HUES6 (cell line): ENCODE data around the gene SOX12.
"Not testable (repeated sequence)": the region's sequence is repeated elsewhere in the genome, so short reads cannot be mapped to it uniquely, and the experiment has no call there.

ENCODE experiments used
- H3K27ac ChIP-seq: 2 replicates; pipeline ENCODE4 v1.7.0; 2013; ENCODE audit warnings: low read depth, mild to moderate bottlenecking, low read length, inconsistent platforms
- H3K27me3 ChIP-seq: 2 replicates; pipeline ENCODE4 v1.6.1; 2013; ENCODE audit warnings: low read length; ENCODE audit not compliant: control insufficient read depth, insufficient read depth
- H3K36me3 ChIP-seq: 2 replicates; pipeline ENCODE4 v1.6.1; 2013; ENCODE audit warnings: low read length; ENCODE audit not compliant: control insufficient read depth, insufficient read depth
- H3K4me1 ChIP-seq: 2 replicates; pipeline ENCODE4 v1.6.1; 2013; ENCODE audit warnings: low read length; ENCODE audit not compliant: control insufficient read depth, insufficient read depth
- H3K4me3 ChIP-seq: 2 replicates; pipeline ENCODE4 v1.5.1; 2013; ENCODE audit warnings: low read depth, low read length
- H3K9ac ChIP-seq: one replicate; pipeline ENCODE4 v1.6.1; 2013; ENCODE audit warnings: mild to moderate bottlenecking, low read length
- H3K9me3 ChIP-seq: 2 replicates; pipeline ENCODE4 v1.6.1; 2013; ENCODE audit warnings: low read depth, low read length; ENCODE audit not compliant: control insufficient read depth, insufficient read depth

Gene SOX12

GRCh38 chr20:354298-354977, 29.1 kb downstream of the SOX12 start:
- Histone ChIP-seq H3K4me1 (no peaks in the 10 kb centered on the region), H3K9me3 (no peaks in the 10 kb centered on the region), H3K27me3 (no peaks in the 10 kb centered on the region), H3K4me3 (no peak overlapping the region), H3K36me3 (peaks cover 1% of the 10 kb centered on the region; the same call in 1 of the 2 replicates), H3K27ac (no peak overlapping the region), H3K9ac (no peak overlapping the region)

- H3K9ac ChIP-seq, H3K4me1 ChIP-seq, H3K9me3 ChIP-seq, H3K27me3 ChIP-seq, H3K27ac ChIP-seq, H3K4me3 ChIP-seq, H3K36me3 ChIP-seq: not testable (repeated sequence)
These were observed 30.8 kb downstream of the SOX12 start for GRCh38 chr20:356154-356553.

- peaks cover 5% of the 10 kb centered on the region; the same call in 1 of the 2 replicates for H3K4me1 ChIP-seq
- no peaks in the 10 kb centered on the region for H3K9me3 ChIP-seq
- no peaks in the 10 kb centered on the region for H3K27me3 ChIP-seq
- H3K27ac ChIP-seq = no peak overlapping the region
- H3K36me3 ChIP-seq = no peaks in the 10 kb centered on the region; the same call in 1 of the 2 replicates
- no peak overlapping the region for H3K4me3 ChIP-seq
- H3K9ac ChIP-seq = no peak overlapping the region
These were observed 31.4 kb downstream of the SOX12 start for GRCh38 chr20:356745-357144.

GRCh38 chr20:358891-359555, 33.7 kb downstream of the SOX12 start:
- Histone ChIP-seq H3K27me3 (no peaks in the 10 kb centered on the region), H3K9me3 (no peaks in the 10 kb centered on the region), H3K4me3 (no peak overlapping the region), H3K36me3 (no peaks in the 10 kb centered on the region), H3K4me1 (peaks cover 8% of the 10 kb centered on the region; the same call in 1 of the 2 replicates), H3K27ac (no peak overlapping the region), H3K9ac (no peak overlapping the region)

GRCh38 chr20:361561-361960, 36.2 kb downstream of the SOX12 start:
- Histone ChIP-seq H3K9me3 (no peaks in the 10 kb centered on the region), H3K4me1 (peaks cover 8% of the 10 kb centered on the region; the same call in 1 of the 2 replicates), H3K4me3 (no peak overlapping the region)

GRCh38 chr20:362271-363254, 37.2 kb downstream of the SOX12 start:
- Histone ChIP-seq H3K4me3 (no peak overlapping the region), H3K4me1 (peaks cover 8% of the 10 kb centered on the region; the same call in 1 of the 2 replicates), H3K27ac (no peak overlapping the region), H3K27me3 (no peaks in the 10 kb centered on the region), H3K9ac (no peak overlapping the region), H3K9me3 (no peaks in the 10 kb centered on the region), H3K36me3 (no peaks in the 10 kb centered on the region)

More at GRCh38 chr20:361561-361960, 36.2 kb downstream of the SOX12 start:
- H3K27ac ChIP-seq = no peak overlapping the region
- H3K27me3 ChIP-seq = no peaks in the 10 kb centered on the region
- H3K36me3 ChIP-seq = no peaks in the 10 kb centered on the region
- no peak overlapping the region for H3K9ac ChIP-seq

- Histone ChIP-seq H3K9ac (no peak overlapping the region), H3K36me3 (no peaks in the 10 kb centered on the region), H3K27me3 (no peaks in the 10 kb centered on the region), H3K4me3 (no peak overlapping the region), H3K27ac (no peak overlapping the region), H3K4me1 (peaks cover 8% of the 10 kb centered on the region; the same call in 1 of the 2 replicates), H3K9me3 (no peaks in the 10 kb centered on the region)
These were observed 38.1 kb downstream of the SOX12 start for GRCh38 chr20:363319-364078.

- Histone ChIP-seq H3K36me3 (no peaks in the 10 kb centered on the region), H3K9me3 (no peaks in the 10 kb centered on the region), H3K9ac (no peak overlapping the region), H3K4me3 (no peak overlapping the region), H3K27me3 (no peaks in the 10 kb centered on the region), H3K27ac (no peak overlapping the region), H3K4me1 (peaks cover 5% of the 10 kb centered on the region; the same call in 1 of the 2 replicates)
These were observed 39.8 kb downstream of the SOX12 start for GRCh38 chr20:364905-365794.

GRCh38 chr20:366041-366718, 40.8 kb downstream of the SOX12 start:
- Histone ChIP-seq H3K27ac (no peak overlapping the region), H3K9ac (no peak overlapping the region)

More at GRCh38 chr20:366041-366718, 40.8 kb downstream of the SOX12 start:
- Histone ChIP-seq H3K4me3 (no peak overlapping the region), H3K36me3 (no peaks in the 10 kb centered on the region), H3K27me3 (no peaks in the 10 kb centered on the region), H3K4me1 (0 out of 2 replicates have a peak, but pooled peaks cover 4% of the 10 kb centered on the region), H3K9me3 (no peaks in the 10 kb centered on the region)
